ENCODE results near the gene ME3. TPM values are rescaled to one million over a fixed set of nuclear protein-coding genes. Genes with fewer than 3 reads are reported as not detected.

Gene ME3
- total RNA-seq, 1 donor from 2014 or later: 1.3 TPM

DNA sequence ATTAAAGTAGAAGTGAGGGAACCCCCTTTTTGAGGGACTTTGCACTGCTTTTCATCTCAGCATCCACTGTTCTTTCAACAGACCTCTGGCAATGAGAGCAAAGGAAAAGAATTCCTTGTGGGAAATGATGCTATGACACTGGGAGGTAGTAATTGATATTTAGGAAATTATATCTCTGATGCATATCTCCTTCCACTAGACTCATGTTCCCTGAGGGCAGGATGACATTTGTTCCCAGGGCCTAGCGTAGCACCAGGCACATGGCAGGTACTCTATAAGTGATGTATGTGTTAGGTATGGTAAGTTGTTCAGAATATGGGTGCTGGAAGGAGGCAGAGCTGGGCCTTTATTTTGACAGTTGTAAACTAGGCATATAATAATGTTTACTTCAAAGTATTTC lies 154.9 kb downstream of the ME3 start:
- no peak for DNase-seq
- no peaks in the 10 kb centered on the region for H3K36me3 Mint-ChIP-seq (ENCODE audit: low read depth)
- no peak for ATAC-seq (ENCODE audit: low read depth)
- H3K9me3 Mint-ChIP-seq: peaks cover 2% of the 10 kb centered on the region
- no peak overlapping the region for H3K27ac Mint-ChIP-seq
- TF ChIP-seq, protein P1, sequence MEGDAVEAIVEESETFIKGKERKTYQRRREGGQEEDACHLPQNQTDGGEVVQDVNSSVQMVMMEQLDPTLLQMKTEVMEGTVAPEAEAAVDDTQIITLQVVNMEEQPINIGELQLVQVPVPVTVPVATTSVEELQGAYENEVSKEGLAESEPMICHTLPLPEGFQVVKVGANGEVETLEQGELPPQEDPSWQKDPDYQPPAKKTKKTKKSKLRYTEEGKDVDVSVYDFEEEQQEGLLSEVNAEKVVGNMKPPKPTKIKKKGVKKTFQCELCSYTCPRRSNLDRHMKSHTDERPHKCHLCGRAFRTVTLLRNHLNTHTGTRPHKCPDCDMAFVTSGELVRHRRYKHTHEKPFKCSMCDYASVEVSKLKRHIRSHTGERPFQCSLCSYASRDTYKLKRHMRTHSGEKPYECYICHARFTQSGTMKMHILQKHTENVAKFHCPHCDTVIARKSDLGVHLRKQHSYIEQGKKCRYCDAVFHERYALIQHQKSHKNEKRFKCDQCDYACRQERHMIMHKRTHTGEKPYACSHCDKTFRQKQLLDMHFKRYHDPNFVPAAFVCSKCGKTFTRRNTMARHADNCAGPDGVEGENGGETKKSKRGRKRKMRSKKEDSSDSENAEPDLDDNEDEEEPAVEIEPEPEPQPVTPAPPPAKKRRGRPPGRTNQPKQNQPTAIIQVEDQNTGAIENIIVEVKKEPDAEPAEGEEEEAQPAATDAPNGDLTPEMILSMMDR (IDR thresholded peaks at IDR 0.05): no peak
- H3K27me3 Mint-ChIP-seq: no peaks in the 10 kb centered on the region
- intact Hi-C loops (cut with micrococcal nuclease): no loop called here
- CTCF ChIA-PET: no interaction called here
- POLR2A ChIA-PET: no interaction called here
- H3K4me1 Mint-ChIP-seq: peaks cover 16% of the 10 kb centered on the region
- H3K4me3 Mint-ChIP-seq: no peak overlapping the region

DNA sequence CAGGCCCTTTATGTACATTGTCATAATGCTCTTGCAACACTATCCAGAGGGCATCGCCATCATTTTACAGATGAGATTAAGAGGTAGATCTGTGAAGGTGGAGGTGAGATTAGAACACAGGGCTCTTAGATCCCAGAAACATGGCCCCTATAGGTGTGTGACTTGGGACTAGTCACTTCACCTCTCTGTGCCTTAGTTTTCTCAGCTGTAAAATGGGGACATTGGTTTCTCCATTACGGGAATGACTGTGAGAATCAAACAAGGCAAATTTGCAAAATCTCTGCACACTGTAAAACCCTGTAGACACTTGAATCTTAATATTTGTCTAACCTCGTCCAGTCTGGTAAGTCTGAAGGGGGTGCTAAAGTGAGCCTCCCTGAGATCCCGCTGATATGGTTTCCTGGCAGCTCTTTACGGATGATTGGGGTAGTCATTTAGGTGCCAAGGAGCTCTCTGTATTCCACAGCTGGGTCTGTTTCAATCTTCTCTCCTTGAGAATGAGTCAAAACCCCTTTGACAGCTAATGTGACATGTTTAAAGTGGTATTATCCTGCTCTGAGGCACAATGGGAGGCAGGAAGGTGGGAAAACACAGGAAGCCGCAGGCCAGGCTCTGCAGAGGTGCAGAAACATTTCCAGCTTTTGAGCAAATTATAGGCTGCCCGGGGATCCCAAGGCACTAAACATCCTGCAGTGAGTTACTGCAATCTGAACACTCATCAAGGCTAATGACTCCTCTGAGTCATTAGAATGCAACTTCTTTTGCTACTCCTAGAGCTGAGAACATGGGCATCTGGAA lies 156.9 kb downstream of the ME3 start:
- DNase-seq: no peak
- ATAC-seq (ENCODE audit: low read depth): no peak
- Mint-ChIP-seq H3K9me3 (no peaks in the 10 kb centered on the region), H3K27ac (no peak overlapping the region), H3K4me1 (peaks cover 16% of the 10 kb centered on the region), H3K36me3 (ENCODE audit: low read depth) (no peaks in the 10 kb centered on the region), H3K4me3 (no peak overlapping the region), H3K27me3 (no peaks in the 10 kb centered on the region)
- ChIA-PET POLR2A (no interaction called here), CTCF (no interaction called here)
- intact Hi-C loops (cut with micrococcal nuclease): no loop called here
- TF ChIP-seq, protein P1 (IDR thresholded peaks at IDR 0.05): no peak

DNA sequence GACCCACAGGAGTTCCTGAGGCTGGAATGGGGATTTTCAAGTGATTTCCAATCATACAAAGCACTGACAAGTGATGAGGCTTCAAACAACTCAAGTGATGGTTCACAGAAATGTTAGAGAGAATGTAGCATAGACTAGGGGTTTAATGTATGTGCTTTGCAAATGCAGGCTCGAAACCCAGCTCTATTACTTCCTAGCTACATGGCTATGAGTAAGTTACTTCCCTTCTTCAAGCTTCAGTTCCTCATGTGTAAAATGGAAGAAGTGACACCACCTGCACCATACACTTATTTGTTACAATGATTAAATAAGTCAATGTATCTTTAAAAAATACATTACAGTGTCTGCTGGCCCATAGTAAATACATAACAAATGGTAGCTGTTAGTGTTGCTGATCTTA lies 158.0 kb downstream of the ME3 start:
- peaks cover 16% of the 10 kb centered on the region for H3K4me1 Mint-ChIP-seq
- ATAC-seq (ENCODE audit: low read depth) (peak; percentile 73), DNase-seq (no peak)
- POLR2A ChIA-PET: no interaction called here
- H3K36me3 Mint-ChIP-seq (ENCODE audit: low read depth): no peaks in the 10 kb centered on the region
- no peak overlapping the region for H3K4me3 Mint-ChIP-seq
- intact Hi-C loops (cut with micrococcal nuclease): no loop called here
- no peaks in the 10 kb centered on the region for H3K9me3 Mint-ChIP-seq
- no peaks in the 10 kb centered on the region for H3K27me3 Mint-ChIP-seq
- CTCF ChIA-PET: no interaction called here
- TF ChIP-seq, protein P1 (IDR thresholded peaks at IDR 0.05): no peak
- H3K27ac Mint-ChIP-seq: peak overlapping the region; percentile 54

DNA sequence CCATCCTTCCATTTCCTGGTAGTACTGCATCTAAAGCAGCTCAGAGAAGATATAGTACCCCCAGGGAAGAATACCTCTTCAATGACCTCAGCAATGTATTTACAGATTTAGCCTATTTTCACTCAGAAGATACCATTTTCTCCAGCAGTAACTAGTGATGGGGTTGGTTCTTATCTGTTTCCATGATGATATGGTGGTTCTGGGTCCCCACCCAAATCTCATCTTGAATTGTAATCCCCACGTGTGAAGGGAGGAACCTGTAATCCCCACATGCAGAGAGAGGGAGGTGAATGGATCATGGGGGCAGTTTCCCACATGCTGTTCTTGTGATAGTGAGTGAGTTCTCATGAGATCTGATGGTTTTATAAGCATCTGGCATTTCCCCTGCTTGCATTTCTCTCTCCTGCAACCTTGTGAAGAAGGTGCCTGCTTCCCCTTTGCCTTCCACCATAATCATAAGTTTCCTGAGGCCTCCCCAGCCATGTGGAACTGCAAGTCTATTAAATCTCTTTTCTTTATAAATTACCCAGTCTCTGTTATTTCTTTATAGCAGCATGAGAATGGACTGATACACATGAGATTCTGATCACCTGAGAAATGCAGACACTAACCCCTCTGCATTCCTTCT lies 158.6 kb downstream of the ME3 start:
- no peak for DNase-seq
- POLR2A ChIA-PET: no interaction called here
- Mint-ChIP-seq H3K4me1 (peaks cover 16% of the 10 kb centered on the region), H3K27me3 (no peaks in the 10 kb centered on the region), H3K9me3 (no peaks in the 10 kb centered on the region), H3K4me3 (no peak overlapping the region), H3K36me3 (ENCODE audit: low read depth) (no peaks in the 10 kb centered on the region), H3K27ac (peak overlapping the region; percentile 54)
- intact Hi-C loops (cut with micrococcal nuclease): no loop called here
- TF ChIP-seq, protein P1 (IDR thresholded peaks at IDR 0.05): no peak
- ATAC-seq (ENCODE audit: low read depth): peak; percentile 18
- CTCF ChIA-PET: no interaction called here

DNA sequence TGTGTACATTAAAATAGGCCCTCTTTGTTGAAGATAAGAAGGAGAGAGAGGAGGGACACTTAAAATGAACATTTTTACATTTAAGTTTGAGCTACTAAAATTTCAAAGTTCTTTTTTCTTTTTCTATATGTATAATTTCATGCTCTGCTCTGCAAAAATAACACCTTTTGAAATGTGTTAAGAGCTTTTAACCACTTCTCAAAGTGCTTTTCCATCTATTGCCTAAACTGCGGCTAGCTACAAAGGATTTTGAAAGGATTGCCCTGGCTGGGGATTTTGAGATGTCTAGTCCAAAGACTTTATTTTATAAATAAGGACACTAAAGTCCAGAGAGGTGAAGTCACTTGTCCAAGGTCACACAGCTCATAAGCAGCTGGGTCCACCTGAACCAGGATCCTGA lies 159.3 kb downstream of the ME3 start:
- Mint-ChIP-seq H3K36me3 (ENCODE audit: low read depth) (no peaks in the 10 kb centered on the region), H3K27ac (no peak overlapping the region), H3K4me1 (peaks cover 16% of the 10 kb centered on the region), H3K4me3 (no peak overlapping the region), H3K27me3 (no peaks in the 10 kb centered on the region), H3K9me3 (no peaks in the 10 kb centered on the region)
- TF ChIP-seq, protein P1 (IDR thresholded peaks at IDR 0.05): no peak
- POLR2A ChIA-PET: no interaction called here
- DNase-seq (no peak), ATAC-seq (ENCODE audit: low read depth) (no peak)
- intact Hi-C loops (cut with micrococcal nuclease): no loop called here
- CTCF ChIA-PET: no interaction called here

Data from activated B cell treated with CpG ODN at 0.5 μM for 24 hours (primary cell).